ENCODE measurements around the gene CYTH1.

Gene CYTH1, protein sequence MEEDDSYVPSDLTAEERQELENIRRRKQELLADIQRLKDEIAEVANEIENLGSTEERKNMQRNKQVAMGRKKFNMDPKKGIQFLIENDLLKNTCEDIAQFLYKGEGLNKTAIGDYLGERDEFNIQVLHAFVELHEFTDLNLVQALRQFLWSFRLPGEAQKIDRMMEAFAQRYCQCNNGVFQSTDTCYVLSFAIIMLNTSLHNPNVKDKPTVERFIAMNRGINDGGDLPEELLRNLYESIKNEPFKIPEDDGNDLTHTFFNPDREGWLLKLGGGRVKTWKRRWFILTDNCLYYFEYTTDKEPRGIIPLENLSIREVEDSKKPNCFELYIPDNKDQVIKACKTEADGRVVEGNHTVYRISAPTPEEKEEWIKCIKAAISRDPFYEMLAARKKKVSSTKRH

DNA sequence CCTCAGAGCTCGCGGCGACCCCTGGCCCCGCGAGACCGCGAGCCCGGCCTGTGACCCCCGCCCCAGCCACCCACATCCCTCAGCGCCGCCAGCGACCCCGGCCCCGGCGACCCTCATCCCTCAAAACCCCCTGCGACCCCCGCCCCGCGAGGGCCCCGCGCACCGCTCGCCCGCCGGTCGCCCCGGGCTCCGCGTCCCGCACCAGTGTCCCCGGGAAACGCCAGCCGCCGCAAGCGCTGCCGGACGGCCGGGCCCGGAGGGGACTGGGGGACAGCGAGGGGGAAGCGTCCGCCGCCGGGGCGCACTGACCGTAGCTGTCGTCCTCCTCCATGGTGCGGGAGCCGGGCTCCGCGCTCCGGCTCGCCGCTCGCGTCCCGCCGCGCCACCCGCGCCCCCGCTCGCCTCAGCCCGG, at the start of gene CYTH1:
TSS of gene CYTH1 (minus strand) at position 381 of the 412 bp plus-strand sequence. CDS start at position 331, 50 bp downstream.
- DNase-seq (ENCODE audit: low read depth in 2 of 2), result no peak

DNA sequence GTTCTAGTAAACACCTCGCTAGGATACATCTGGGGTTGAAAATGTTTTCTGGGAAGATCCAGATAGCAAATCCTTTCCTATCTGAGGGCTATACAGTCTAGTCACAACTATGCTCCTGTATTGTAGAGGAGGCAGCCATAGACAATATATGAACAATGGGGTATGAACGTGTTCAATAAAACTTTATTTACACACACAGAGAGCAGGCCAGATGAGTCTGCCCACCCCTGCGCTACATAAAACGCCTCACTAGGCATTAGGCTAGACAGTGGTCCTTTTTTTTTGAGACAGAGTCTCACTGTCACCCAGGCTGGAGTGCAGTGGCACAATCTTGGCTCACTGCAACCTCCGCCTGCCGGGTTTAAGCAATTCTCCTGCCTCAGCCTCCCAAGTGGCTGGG, 47.4 kb upstream of the CYTH1 start:
- DNase-seq (ENCODE audit: low read depth in 2 of 2), result no peak

DNA sequence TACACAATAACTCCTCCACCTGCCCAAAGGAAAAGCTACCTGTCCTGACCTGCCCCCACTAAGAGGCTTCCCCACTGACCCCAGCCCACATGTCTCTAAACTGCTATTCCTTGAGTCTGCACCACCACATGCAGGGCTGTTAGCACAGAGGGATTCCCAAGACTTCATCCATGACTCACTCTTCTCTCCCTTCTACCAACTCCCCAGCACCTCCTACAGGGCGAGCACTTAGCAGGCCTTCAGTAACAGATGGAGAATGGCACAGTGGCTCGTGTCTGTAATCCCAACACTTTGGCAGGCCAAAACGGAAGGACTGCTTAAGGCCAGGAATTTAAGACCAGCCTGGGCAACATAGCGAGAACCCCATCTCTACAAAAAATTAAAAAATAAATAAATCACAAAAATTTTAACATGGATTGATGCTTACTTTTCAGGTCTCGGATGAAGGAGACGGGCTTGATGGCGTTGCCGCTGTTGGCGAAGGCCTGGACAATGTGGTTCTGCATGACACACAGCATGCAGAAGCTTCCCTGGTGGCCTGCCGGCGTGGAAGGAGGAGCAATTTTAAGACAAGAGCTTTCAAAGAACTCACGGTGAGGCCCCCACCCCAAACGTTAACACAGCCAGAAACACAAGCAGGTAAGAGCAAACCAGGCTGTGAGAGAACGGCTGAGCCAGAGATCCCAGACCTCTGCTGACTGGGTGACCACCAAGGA, 46.6 kb upstream of the CYTH1 start:
- DNase-seq (ENCODE audit: low read depth in 2 of 2), result no peak

DNA sequence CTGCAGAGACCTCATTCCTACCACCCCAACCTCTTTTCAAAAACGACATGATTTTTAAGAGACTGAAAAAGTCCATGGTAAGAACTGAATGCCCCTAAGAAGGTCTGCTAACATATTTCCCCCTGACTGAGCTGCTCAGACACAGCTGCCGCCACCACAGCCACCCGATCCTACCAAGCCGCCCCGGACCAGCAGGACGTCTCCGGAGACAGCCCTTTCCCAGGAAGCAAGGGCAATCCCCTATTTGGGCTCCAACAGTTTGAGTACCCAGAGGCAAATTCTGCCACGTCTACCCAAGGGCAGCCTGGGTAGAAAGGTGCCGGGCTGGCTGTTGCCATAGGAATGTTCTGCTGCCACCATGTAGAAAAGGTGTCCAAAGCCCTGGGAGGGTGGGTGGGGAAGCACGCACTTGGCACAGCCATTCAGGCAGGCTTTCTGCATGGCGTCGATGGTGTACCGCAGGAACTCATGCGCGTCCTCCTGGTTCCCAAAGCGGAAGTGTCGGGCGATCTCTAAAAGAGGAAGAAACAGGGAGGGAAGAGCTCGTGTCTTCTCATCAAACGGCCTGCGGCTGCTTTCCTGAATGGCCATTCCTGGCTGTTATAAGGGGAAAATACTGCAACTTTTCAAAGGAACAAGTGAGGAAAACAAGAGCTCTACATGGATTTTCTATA, 44.9 kb upstream of the CYTH1 start:
- no peak for DNase-seq (ENCODE audit: low read depth in 2 of 2)

DNA sequence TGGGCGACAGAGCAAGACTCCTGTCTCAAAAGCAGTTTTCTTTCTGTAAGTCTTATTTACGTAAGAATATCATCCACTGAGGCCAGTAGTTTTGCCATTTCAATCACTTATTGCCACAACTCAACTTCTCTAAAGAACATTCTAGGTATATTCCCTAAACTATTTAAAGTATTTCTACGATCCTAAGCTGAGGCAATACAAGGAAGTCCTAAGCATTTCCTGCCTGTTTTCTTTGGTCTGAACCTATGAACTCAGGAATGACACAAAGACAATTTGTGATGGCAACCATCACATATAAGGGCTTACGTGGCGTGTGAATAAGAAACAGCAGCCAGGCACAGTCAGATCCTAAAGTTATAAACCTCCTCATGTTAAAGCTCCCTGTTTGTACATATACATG, 44.3 kb upstream of the CYTH1 start:
- DNase-seq (ENCODE audit: low read depth in 2 of 2), result no peak

DNA sequence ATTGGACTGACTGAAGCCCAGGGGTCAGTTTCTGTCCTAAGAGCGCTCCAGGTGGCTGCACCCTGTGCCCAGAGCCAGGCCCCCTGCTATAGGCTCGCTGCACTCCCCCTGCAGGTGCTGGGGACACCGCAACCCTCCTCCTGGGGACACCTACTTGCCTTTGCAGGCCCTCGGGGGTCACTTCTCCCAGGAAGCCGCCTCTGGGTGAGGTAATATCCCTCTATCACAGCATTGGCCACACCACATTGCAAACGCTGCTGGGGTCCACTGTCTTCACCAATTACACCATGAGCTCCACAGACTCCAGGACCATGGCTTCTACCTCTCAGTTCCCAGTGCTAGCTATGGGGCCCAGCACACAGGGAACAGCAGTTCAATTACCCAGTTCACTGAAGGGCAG, 43.6 kb upstream of the CYTH1 start:
- no peak for DNase-seq (ENCODE audit: low read depth in 2 of 2)

DNA sequence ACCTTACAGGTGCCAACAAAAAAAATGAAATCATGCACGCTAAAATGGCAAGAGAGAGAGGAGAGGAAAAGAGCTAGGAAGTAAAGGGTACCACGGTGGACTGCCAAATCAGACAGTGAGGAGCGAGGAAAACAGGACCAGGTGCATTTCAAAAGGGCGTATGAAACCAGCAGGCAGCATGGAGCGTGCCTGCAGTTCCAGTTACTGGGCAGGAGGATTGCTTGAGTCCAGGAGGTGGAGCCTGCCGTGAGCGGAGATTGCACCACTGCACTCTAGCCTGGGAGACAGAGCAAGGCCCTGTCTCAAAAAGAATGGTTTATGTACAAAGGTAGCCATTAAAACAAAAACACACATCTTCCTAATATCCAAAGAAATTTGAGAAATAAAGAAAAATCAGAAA, 42.2 kb upstream of the CYTH1 start:
- no peak for DNase-seq (ENCODE audit: low read depth in 2 of 2)

DNA sequence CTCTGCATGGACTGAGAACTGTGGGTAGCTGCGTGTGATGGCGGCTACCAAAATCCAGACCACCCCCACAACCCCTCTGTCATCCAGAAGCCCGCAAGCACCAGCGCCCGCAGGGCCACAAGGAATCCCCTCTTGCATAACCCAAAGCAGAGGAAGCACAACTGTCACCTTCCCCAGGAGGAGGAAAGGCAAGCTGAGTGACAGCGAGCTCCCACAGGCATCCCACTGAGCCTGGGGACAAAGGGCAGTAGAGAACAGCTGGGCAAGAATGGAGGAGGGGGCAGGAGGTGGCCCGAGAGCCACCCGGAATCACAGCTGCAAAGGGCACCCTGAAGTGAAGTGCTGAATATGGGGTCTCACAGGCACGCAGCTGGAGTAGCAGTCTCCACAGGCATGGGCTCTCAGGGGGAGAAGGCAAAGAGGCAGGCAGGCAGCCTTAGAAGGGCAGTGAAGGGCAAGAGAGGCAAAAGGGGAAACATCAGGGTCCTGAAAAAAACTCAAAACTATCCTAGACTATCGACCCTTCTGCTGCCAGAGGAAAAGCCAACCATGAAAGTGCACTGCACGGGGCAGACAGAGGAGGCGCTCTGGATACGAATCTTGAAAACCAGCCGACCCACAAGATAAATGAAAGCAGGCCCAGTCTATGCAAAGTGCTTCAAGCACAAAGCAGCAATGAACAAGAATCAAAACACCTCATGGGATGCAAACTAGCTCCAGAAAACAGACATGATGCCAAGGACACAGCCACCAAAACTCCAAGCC, 41.4 kb upstream of the CYTH1 start:
- DNase-seq (ENCODE audit: low read depth in 2 of 2), result no peak

DNA sequence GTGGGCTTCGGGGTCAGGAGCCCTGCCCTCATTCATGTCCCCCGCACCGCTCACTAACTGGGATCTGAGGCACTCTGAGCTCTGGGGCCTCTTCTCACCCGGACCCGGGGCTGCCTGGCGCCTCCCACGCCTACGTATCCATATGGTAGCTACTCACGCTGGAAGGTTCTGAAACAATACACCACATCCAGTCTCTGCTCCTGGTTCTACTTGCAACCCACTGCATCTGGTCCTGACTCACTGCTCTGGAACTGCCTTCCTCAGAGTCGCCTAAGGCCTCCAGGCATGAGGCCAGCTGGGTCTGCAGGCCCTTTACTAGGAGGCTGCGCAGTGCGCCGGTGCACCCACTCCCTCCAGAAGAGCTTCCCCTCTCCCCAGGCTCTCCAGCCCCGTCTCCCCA, 40.5 kb upstream of the CYTH1 start:
- no peak for DNase-seq (ENCODE audit: low read depth in 2 of 2)

DNA sequence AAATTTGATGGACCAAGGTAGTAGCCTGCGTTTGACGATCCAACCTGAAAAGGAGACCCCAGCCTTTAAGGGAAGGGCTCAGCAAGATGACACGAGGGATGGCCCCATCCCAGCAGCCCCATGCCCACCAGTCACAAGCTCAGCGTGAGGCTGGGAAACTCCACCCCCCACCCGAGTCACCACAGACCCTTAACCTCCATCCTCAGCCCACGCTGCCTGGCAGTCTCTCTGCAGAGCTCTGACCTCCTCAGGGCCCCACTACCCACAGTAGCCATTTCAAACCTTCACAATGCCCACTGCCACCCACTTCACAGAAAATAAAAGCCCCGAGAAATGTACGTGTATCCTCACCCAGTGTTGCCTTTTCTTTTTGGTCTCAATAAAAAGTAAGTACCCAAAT, 39.9 kb upstream of the CYTH1 start:
- no peak for DNase-seq (ENCODE audit: low read depth in 2 of 2)

DNA sequence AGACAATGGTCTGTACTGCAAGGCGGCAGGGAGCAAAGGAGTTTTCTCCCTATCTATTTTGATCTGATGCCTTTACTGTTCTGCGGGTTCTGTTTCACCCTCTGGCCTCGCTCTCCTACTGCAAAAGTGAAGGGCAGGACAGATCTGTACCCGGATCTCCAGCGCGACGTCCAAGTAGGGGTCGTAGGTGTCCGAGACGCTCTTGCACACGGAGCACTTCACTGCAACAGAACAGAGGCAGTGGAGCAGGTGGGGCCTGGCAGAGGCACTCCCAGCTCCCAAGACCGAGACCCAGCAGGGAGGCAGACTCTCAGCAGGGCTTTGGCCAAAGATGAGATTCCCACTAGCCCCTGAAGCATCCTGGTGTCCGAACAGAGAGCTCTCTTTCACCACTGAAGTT, 38.8 kb upstream of the CYTH1 start:
- DNase-seq (ENCODE audit: low read depth in 2 of 2), result no peak

DNA sequence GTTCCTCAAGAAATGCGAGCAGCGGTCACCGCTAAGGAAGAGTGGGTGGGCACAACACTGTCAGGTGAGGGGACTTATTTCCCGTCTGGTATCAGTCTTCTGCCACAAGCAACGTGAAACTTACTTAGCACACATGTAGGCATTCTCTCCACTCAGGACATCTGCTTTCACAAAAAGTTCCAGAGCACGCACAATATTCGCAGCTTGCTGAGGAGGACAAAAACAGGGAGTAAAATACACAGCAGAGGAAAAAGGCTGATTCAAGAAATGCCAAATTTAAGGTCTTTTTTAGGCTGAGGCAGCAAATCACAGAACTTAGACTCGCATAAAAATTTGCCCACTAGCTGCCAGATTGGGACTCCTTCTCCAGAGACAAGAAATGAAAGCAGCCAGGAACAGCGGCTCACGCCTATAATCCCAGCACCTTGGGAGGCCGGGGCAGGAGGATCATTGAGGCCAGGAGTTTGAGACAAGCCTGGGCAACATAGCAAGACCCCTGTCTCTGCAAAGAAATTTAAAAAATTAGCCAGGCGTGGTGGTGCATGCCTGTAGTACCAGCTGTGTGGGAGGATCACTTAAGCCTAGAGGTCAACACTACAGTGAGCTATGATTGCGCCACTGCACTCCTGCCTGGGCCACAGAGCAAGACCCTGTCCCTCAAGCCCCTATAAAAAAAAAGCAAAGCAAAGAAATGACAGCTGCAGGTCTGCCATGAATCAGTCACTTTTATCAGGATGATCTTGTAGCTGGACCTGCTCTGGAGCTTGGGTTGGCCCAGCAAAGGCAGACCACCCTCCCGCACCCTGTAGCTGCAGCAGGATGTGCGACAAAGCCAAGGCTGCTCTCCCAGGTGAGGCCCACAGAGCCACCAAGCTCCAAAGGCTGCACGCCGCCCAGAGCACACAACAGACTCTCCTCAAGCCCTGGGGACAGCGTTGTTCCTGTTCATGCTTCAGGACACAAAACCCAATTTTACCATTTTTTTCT, 38.0 kb upstream of the CYTH1 start:
- no peak for DNase-seq (ENCODE audit: low read depth in 2 of 2)

DNA sequence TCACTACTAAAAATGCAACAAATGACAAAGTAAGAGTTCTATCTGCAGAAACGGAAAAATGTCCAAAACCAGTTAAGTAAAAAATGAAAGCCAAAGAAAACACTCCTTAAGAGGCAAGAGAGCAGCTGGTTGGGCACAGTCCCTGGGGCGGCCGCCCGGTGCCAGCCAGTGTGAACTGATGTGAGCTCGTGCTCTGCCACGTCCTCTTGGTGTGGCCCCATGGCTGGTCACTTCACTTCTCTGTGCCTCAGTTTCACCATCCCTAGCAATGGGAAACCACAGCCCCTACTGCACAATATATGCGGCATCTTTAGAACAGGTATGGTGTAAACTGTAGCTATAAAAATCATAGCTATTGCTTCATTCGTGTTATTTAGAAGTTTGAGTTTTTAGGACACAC, 37.3 kb upstream of the CYTH1 start:
- DNase-seq (ENCODE audit: low read depth in 2 of 2), result no peak

DNA sequence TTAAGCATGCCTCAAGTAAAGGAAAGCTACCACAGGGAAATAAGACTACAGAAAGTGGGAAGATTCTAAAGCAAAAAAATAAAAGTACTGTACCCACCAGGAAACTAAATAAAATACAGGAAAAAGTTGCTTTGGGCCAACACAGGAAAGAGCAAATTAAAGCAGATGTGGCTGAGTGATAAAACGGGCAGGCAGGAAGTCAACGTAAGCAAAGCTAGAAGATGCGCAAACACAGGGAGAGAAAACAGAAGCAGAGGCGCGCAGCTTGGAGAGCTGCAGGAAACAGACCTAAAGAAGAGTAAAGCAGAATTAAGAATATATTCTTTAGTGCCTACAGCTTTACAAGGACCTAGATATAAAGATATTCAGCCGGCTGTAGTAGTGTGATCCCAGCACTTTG, 36.9 kb upstream of the CYTH1 start:
- DNase-seq (ENCODE audit: low read depth in 2 of 2), result no peak

DNA sequence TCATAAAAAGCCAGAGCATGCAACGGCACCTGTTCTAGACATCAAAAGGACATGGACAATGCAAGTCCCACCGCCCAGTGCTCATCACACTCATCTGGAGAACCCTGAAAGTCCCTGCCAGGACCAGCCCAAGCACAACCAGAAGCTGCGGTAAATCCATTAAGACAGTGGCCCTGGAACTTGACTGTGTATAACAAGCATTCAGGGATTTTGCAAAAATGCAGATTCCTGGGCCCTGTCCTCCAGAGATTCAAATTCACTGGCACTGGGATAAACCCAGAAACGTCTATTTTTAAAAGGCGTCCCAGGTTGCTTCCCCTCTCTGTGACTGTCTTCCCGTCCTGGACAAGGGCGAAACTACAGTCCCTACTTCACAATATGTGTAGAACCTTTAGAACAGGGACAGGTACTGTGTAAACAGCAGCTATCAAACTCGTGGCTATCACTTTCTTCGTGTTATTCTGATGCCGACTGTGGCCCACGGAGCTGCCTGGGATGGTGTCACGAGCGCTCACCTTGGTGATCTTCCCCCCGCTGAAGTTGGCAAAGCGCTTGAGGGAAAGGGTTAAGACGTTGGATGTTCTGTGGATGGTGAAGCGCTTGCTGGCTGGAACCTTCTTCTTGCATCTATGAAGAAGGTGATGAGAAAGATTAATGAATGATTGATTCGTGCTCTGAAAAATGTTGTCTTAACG, 36.2 kb upstream of the CYTH1 start:
- DNase-seq (ENCODE audit: low read depth in 2 of 2), result no peak

DNA sequence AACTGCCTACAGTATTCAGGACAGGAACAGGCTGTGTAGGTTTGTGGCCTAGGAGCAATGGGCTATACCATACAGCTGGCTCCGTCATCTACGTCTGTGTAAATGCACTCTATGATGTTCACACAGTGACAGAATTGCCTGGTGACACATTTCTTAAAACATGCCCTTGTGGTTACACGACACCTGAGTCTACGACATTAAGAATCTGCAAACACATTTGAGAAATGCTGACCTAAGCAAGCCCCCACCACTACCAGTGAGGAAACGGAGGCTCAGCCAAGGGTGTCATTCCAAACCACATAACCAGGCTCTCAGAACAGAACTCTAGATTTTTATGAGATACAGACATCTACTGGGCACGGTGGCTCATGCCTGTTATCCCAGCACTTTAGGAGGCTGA, 35.0 kb upstream of the CYTH1 start:
- peak; percentile 29 to 30 for DNase-seq (ENCODE audit: low read depth in 2 of 2)

DNA sequence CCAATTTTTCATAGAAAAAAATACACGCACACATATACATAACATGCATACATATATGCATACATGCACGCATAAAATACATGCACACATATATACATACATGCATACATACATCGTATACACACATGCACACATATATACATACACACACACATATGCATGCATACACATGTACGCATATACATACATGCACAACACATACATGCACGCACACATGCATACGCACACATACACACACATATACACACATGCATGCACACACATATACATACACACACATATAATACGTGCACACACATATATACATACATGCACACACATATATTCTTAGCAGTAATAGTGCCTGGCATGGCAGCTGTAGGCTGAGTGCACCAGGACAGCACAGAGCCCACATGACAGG, 33.6 kb upstream of the CYTH1 start:
- DNase-seq (ENCODE audit: low read depth in 2 of 2), result no peak

DNA sequence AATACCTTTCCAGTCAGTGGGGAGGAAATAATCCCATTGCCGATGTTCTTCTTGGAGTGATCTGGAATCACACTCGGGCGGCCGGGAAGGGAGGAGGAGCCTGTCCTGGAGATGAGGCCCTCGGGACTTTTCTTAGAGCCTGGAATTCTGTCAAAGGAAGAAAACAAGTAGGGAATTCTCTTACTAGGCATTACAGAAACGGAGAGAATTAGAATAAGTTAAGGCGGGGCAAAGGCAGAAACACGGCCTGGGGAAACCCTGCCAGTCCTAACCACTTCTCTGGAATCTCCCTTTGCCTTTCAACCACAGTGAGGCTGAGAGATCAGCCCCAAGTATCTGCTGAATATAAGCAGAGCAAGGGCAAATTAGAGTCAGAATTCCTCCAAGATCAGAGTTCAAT, 30.8 kb upstream of the CYTH1 start:
- no peak for DNase-seq (ENCODE audit: low read depth in 2 of 2)

DNA sequence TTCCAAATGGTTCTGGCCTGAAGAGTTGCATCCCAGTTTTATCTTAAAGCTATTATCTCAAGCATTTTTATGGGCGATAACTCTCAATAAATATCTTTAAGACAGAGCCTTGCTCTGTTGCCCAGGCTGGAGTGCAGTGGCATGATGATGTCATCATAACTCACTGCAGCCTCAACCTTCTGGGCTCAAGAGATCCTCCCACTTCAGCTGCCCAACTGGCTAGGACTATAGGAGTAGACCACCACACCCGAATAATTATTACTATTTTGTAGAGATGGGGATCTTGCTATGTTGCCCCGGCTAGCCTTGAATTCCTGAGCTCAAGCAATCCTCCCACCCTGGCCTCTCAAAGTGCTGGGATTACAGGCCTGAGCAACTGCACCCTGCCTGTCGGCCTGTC, 26.1 kb upstream of the CYTH1 start:
- DNase-seq (ENCODE audit: low read depth in 2 of 2), result no peak

DNA sequence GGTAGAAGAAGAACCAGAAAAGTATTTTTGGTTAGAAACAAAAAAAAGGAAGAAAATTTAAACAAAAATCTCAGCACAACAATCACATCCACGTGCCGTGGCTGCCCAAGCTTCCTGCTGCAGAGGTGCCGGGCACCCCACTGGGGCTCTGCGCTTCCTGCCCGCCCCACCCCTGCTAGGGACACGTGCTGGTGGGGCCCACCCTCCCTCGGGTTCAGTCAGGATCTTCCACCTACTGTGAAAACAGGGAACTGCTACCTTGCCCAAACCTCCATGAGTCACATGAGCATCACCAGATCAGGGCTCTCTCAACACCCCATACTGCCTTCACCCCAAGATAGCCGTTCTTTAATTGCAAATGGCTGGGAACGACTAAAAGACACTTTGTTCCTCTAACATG, 24.4 kb upstream of the CYTH1 start:
- peak in 1 of 2 donors; percentile 27 for DNase-seq (ENCODE audit: low read depth in 2 of 2)
